ENCODE measurements around the gene PDE4A. TPM values are rescaled to one million over a fixed set of nuclear protein-coding genes. Genes with fewer than 3 reads are reported as not detected.
"Not testable (repeated sequence)": the region's sequence is repeated elsewhere in the genome, so short reads cannot be mapped to it uniquely, and the experiment has no call there.

PDE4A gene
- total and polyA plus RNA-seq, 2 donors (not counting 3 experiments of a cell fraction or from before 2014, with no cell fraction given) = 3.8 to 10.0 TPM

DNA sequence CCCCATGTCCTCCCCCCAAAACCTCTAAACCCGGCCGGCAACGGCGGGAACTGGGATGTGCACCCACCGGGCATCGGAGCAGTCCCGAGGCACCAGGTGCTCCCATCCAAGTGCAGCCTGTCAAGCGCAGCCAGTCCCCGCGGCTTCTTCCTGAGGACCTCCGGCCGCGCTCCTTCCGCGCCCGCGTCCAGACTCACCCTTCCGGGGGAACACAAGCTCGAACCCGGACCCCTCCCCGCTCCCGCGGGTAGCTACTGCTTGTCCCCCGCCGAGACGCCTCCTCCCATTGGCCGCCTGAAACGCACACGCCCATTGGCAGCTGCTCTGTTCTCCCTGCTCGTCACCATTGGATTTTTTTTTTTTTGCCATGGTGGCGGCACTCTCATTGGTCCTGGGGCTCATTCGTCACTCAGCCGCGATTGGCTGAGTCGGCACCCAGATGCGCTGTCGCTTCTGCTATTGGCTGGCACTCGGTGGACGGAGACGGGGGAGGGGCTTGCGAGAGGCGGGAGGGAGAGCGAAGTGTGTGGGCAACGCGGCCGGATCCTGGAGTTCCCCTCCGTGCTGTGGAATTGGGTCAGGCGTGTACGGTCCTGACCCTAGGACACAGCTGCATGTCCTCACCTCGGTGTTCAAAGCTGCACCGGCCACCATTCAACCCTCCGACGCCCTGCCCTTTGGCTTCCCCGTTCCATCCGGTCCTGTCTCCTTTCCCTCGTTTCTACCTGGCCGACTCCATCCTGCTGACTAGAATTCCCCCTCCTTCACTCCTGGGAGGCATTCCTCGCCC is 39.8 kb upstream of the PDE4A start, which contains the start of gene TYK2:
TYK2 (minus strand) TSS at position 260 of the 790 bp plus-strand sequence. CDS start 2,166 bp downstream, outside the sequence.
- FAIRE-seq = peak; percentile 99
- no TSS peak for BruUV-seq (replicated peaks)

GRCh38 chr19:10383223-10383499 is 37.2 kb upstream of the PDE4A start:
- FAIRE-seq; dilution Hi-C loops (cut with MboI; ENCODE audit: extremely low pct_ligation_motif_present, low sequenced_read_pairs); H3K36me3 ChIP-seq (ENCODE audit: control insufficient read depth in 2 of 2, extremely low read depth in 1 of 2, insufficient read depth in 2 of 2, low read length in 2 of 2); H3K9ac ChIP-seq (replicated peaks; ENCODE audit: extremely low read depth, insufficient read depth, low read length); H3K9me1 ChIP-seq (replicated peaks; ENCODE audit: control insufficient read depth, extremely low read depth, insufficient read depth, low read length); H3K4me2 ChIP-seq (ENCODE audit: insufficient read depth, low read length); H3K4me3 ChIP-seq (replicated peaks in 1 of 3; ENCODE audit: insufficient read depth in 1 of 3, low read depth in 1 of 3, low read length in 3 of 3); DNase-seq (ENCODE audit: low read depth, low spot score); H2AFZ ChIP-seq (ENCODE audit: low read depth, low read length); H4K20me1 ChIP-seq (replicated peaks; ENCODE audit: control insufficient read depth, extremely low read depth, insufficient read depth, low read length); H3K79me2 ChIP-seq (ENCODE audit: control insufficient read depth, insufficient read depth, low read length); BruUV-seq (replicated peaks); H3K27ac ChIP-seq (ENCODE audit: insufficient read depth, low read depth, low read length); H3K9me3 ChIP-seq (replicated peaks; ENCODE audit: control insufficient read depth, insufficient read depth, low read length); H3K27me3 ChIP-seq (ENCODE audit: control insufficient read depth in 2 of 2, insufficient read depth in 2 of 2, low read length in 2 of 2): not testable (repeated sequence)
- CTCF ChIA-PET = interaction anchor here (0.5 to 4.7 kb wide), 4 partner anchors 7 to 124 kb away, joined by 6 to 35 read pairs (median 23); partner anchors contain the start of gene ICAM1
- POLR2A ChIA-PET = interaction anchor here (0.5 to 0.7 kb wide), 2 partner anchors 42 to 94 kb away, joined by 4 to 8 read pairs; partner anchors contain the start of gene ICAM5
- H3K4me1 ChIP-seq (ENCODE audit: control insufficient read depth, extremely low read depth, insufficient read depth, low read length) = peaks cover 12% of the 10 kb centered on the region
- intact Hi-C loops (cut with micrococcal nuclease) = loop anchor here (5.0 to 10.0 kb wide), 2 partner anchors 188 to 261 kb away; partner anchors contain the start of gene DNMT1

More for the DNA sequence above, 39.8 kb upstream of the PDE4A start, which contains the start of gene TYK2:
- Histone ChIP-seq H2AFZ (ENCODE audit: low read depth, low read length) (peak within 1 kb of the TSS; percentile 88), H3K27me3 (ENCODE audit: control insufficient read depth in 2 of 2, insufficient read depth in 2 of 2, low read length in 2 of 2) (no peaks in the 10 kb centered on the region), H3K9ac (replicated peaks; ENCODE audit: extremely low read depth, insufficient read depth, low read length) (peak within 1 kb of the TSS; percentile 70), H3K4me2 (ENCODE audit: insufficient read depth, low read length) (peak within 1 kb of the TSS; percentile 93), H3K36me3 (ENCODE audit: control insufficient read depth in 2 of 2, extremely low read depth in 1 of 2, insufficient read depth in 2 of 2, low read length in 2 of 2) (peaks cover 0 to 6% of the 10 kb centered on the region in 2 experiments), H3K4me1 (ENCODE audit: control insufficient read depth, extremely low read depth, insufficient read depth, low read length) (peaks cover 12% of the 10 kb centered on the region), H4K20me1 (replicated peaks; ENCODE audit: control insufficient read depth, extremely low read depth, insufficient read depth, low read length) (no peaks in the 10 kb centered on the region), H3K4me3 (replicated peaks in 1 of 3; ENCODE audit: insufficient read depth in 1 of 3, low read depth in 1 of 3, low read length in 3 of 3) (peak within 1 kb of the TSS; percentile 78 to 96 (median 89)), H3K9me1 (replicated peaks; ENCODE audit: control insufficient read depth, extremely low read depth, insufficient read depth, low read length) (no peaks in the 10 kb centered on the region), H3K9me3 (replicated peaks; ENCODE audit: control insufficient read depth, insufficient read depth, low read length) (no peaks in the 10 kb centered on the region), H3K27ac (ENCODE audit: insufficient read depth, low read depth, low read length) (peak within 1 kb of the TSS; percentile 10), H3K79me2 (ENCODE audit: control insufficient read depth, insufficient read depth, low read length) (peaks cover 7% of the 10 kb centered on the region)
- POLR2A ChIA-PET = interaction anchor here (0.7 to 1.3 kb wide), 3 partner anchors 46 to 54 kb away, joined by 3 to 4 read pairs (median 3); partner anchors contain the start of gene RAVER1
- dilution Hi-C loops (cut with MboI; ENCODE audit: extremely low pct_ligation_motif_present, low sequenced_read_pairs) = no loop called here
- peak; percentile 99 for DNase-seq (ENCODE audit: low read depth, low spot score)
- TF ChIP-seq POLR2A (IDR thresholded peaks at IDR 0.05; ENCODE audit: low read depth, low read length) = peak; percentile 90
- TF ChIP-seq MYC (IDR thresholded peaks at IDR 0.05; ENCODE audit: low read depth, low read length) = peak; percentile 69
- TF ChIP-seq POLR2AphosphoS5 (IDR thresholded peaks at IDR 0.05; ENCODE audit: insufficient read depth, low read depth, low read length) = peak; percentile 84
- TF ChIP-seq, protein P1, sequence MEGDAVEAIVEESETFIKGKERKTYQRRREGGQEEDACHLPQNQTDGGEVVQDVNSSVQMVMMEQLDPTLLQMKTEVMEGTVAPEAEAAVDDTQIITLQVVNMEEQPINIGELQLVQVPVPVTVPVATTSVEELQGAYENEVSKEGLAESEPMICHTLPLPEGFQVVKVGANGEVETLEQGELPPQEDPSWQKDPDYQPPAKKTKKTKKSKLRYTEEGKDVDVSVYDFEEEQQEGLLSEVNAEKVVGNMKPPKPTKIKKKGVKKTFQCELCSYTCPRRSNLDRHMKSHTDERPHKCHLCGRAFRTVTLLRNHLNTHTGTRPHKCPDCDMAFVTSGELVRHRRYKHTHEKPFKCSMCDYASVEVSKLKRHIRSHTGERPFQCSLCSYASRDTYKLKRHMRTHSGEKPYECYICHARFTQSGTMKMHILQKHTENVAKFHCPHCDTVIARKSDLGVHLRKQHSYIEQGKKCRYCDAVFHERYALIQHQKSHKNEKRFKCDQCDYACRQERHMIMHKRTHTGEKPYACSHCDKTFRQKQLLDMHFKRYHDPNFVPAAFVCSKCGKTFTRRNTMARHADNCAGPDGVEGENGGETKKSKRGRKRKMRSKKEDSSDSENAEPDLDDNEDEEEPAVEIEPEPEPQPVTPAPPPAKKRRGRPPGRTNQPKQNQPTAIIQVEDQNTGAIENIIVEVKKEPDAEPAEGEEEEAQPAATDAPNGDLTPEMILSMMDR (IDR thresholded peaks at IDR 0.05; ENCODE audit: extremely low read depth in 1 of 2, insufficient read depth in 1 of 2, low read depth in 1 of 2, low read length in 2 of 2) = no peak
- TF ChIP-seq GATA2 (IDR thresholded peaks at IDR 0.05; ENCODE audit: insufficient read depth, insufficient read length, low read depth, low read length) = no peak
- TF ChIP-seq MAX (IDR thresholded peaks at IDR 0.05; ENCODE audit: insufficient read depth, insufficient read length) = no peak
- TF ChIP-seq EZH2 (IDR thresholded peaks at IDR 0.05; ENCODE audit: borderline replicate concordance, low read depth, low read length, severe bottlenecking) = no peak
- CTCF ChIA-PET = interaction anchor here (0.6 to 4.7 kb wide), 7 partner anchors 8 to 121 kb away, joined by 3 to 35 read pairs (median 16); partner anchors contain the start of gene ICAM1
- intact Hi-C loops (cut with micrococcal nuclease) = loop anchor here (1.0 to 10.0 kb wide), 4 partner anchors 46 to 258 kb away; partner anchors contain the start of gene DNMT1

All from endothelial cell of umbilical vein (primary cell).